Neuronal stem cell (in vitro differentiated cells): Measurements from ENCODE around the gene CCDC167.

Experiments used
- DNase-seq: peaks from one replicate; pipeline ENCODE4 v3.0.0-alpha.2; 2013; ENCODE audit warnings: low spot score
- H2AFZ ChIP-seq: one replicate; pipeline ENCODE4 v1.6.1; 2013; ENCODE audit warnings: mild to moderate bottlenecking, low read length, inconsistent platforms
- H2AK5ac ChIP-seq: 2 replicates; pipeline ENCODE4 v1.6.1; 2013; ENCODE audit warnings: low read depth, mild to moderate bottlenecking, inconsistent platforms, low read length, moderate library complexity, mixed read lengths
- H2BK120ac ChIP-seq: 2 replicates; pipeline ENCODE4 v1.6.1; 2013; ENCODE audit warnings: low read depth, mild to moderate bottlenecking, inconsistent platforms, low read length, moderate library complexity, mixed read lengths
- H2BK12ac ChIP-seq: one replicate; pipeline ENCODE4 v1.6.1; 2013; ENCODE audit warnings: low read length, inconsistent platforms
- H2BK15ac ChIP-seq: 2 replicates; pipeline ENCODE4 v1.6.1; 2013; ENCODE audit warnings: mild to moderate bottlenecking, low read length, inconsistent platforms, mixed read lengths
- H2BK5ac ChIP-seq: one replicate; pipeline ENCODE4 v1.6.1; 2013; ENCODE audit warnings: inconsistent platforms, mild to moderate bottlenecking, low read length, moderate library complexity
- H3K14ac ChIP-seq: one replicate; pipeline ENCODE4 v1.6.1; 2013; ENCODE audit warnings: low read length, inconsistent platforms
- H3K18ac ChIP-seq: 2 replicates; pipeline ENCODE4 v1.6.1; 2013; ENCODE audit warnings: low read length, inconsistent platforms
- H3K23ac ChIP-seq: 2 replicates; pipeline ENCODE4 v1.6.1; 2013; ENCODE audit warnings: low read depth, mild to moderate bottlenecking, mixed read lengths, low read length, inconsistent platforms; ENCODE audit not compliant: poor library complexity
- H3K27ac ChIP-seq: replicated peaks from 3 replicates; pipeline ENCODE4 v1.5.1; 2013; ENCODE audit warnings: low read length, inconsistent platforms
- H3K27me3 ChIP-seq, 3 experiments: 2 replicates each; pipeline ENCODE4 v1.6.1; 2013; ENCODE audit warnings: low read length in 3 of 3, mild to moderate bottlenecking in 2 of 3, inconsistent platforms in 1 of 3, low read depth in 1 of 3, mixed read lengths in 1 of 3, moderate library complexity in 1 of 3; ENCODE audit not compliant: control insufficient read depth in 3 of 3, insufficient read depth in 3 of 3
- H3K36me3 ChIP-seq, 2 donors: replicated peaks in 1 of 2; 2 replicates each; pipeline ENCODE4 v1.6.1; 2013; ENCODE audit warnings: low read length in 2 of 2; ENCODE audit not compliant: control insufficient read depth in 2 of 2, insufficient read depth in 2 of 2
- H3K4ac ChIP-seq: 2 replicates; pipeline ENCODE4 v1.6.1; 2013; ENCODE audit warnings: inconsistent platforms, mild to moderate bottlenecking, low read length, moderate library complexity
- H3K4me1 ChIP-seq, 2 donors: 1 replicate in 1 of 2; 2 replicates in 1 of 2; pipeline ENCODE4 v1.6.1; 2013; ENCODE audit warnings: low read length in 2 of 2, low read depth in 1 of 2; ENCODE audit not compliant: control insufficient read depth in 2 of 2, insufficient read depth in 1 of 2
- H3K4me2 ChIP-seq: one replicate; pipeline ENCODE4 v1.6.1; 2013; ENCODE audit warnings: mild to moderate bottlenecking, low read length, inconsistent platforms; ENCODE audit not compliant: insufficient read depth, poor library complexity, severe bottlenecking
- H3K4me3 ChIP-seq, 2 donors: 2 replicates each; pipeline ENCODE4 v1.5.1; 2013; ENCODE audit warnings: low read length in 2 of 2, mild to moderate bottlenecking in 2 of 2, inconsistent platforms in 1 of 2, moderate library complexity in 1 of 2
- H3K79me1 ChIP-seq: one replicate; pipeline ENCODE4 v1.6.1; 2013; ENCODE audit warnings: low read depth, mild to moderate bottlenecking, inconsistent platforms, low read length, moderate library complexity
- H3K9ac ChIP-seq: one replicate; pipeline ENCODE4 v1.6.1; 2013; ENCODE audit warnings: mild to moderate bottlenecking, low read depth, low read length, inconsistent platforms; ENCODE audit not compliant: poor library complexity
- H3K9me3 ChIP-seq, 2 donors: replicated peaks in 1 of 2; 2 replicates each; pipeline versions ENCODE3 to v1.6.1; 2013; ENCODE audit warnings: low read length in 2 of 2, mild to moderate bottlenecking in 2 of 2, inconsistent platforms in 1 of 2, low read depth in 1 of 2, mixed read lengths in 1 of 2, moderate library complexity in 1 of 2; ENCODE audit not compliant: control insufficient read depth in 2 of 2, insufficient read depth in 1 of 2
- H4K8ac ChIP-seq: one replicate; pipeline ENCODE4 v1.6.1; 2013; ENCODE audit warnings: low read depth, mild to moderate bottlenecking, inconsistent platforms, low read length, moderate library complexity
- H4K91ac ChIP-seq: one replicate; pipeline ENCODE4 v1.6.1; 2013; ENCODE audit warnings: low read length, low read depth, mild to moderate bottlenecking, inconsistent platforms; ENCODE audit not compliant: poor library complexity
- WGBS, 2 donors: extraction: QIAGEN DNeasy Blood & Tissue Kit; methylation state at CpG; one replicate each; pipeline ENCODE4 v1.1.7; 2013; ENCODE audit warnings: missing lambda C conversion rate in 2 of 2, mixed read lengths in 1 of 2; ENCODE audit not compliant: insufficient read length in 2 of 2, insufficient replicate concordance in 1 of 2; ENCODE audit errors: extremely low coverage in 2 of 2; 5-methylcytosine and 5-hydroxymethylcytosine counted together

Gene CCDC167

DNA sequence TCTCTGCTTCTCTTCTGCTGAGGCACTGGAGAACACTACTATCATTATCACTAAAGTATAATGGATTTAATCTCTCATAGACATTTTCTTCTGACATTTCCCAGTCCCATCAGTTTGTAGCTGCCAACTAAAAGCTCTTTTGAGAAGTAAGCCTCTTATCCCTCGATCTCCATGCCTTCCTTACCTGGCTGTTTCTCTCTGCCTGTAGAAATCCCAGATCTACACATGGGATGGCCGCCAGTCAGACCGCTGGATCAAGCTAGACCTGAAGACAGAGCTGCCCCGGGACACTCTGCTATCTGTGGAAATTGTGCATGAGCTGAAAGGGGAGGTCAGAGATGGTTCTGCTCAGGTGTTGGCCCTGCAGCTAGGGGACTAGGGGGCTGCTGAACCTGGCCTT lies 25.4 kb downstream of the CCDC167 start:
- Histone ChIP-seq H2AK5ac (no peak overlapping the region), H3K4me3 (no peak overlapping the region), H4K91ac (no peak overlapping the region), H3K14ac (no peak overlapping the region), H3K36me3 (peaks cover 44 to 84% of the 10 kb centered on the region in 2 donors), H2BK12ac (no peak overlapping the region), H3K23ac (no peak overlapping the region), H3K4me1 (no peaks in the 10 kb centered on the region), H3K27me3 (no peaks in the 10 kb centered on the region), H3K18ac (no peak overlapping the region), H3K9me3 (no peaks in the 10 kb centered on the region), H3K4me2 (no peak overlapping the region), H3K9ac (no peak overlapping the region), H2BK120ac (no peak overlapping the region), H2BK15ac (no peak overlapping the region), H3K27ac (no peak overlapping the region), H2BK5ac (no peak overlapping the region), H4K8ac (no peak overlapping the region), H2AFZ (no peak overlapping the region), H3K4ac (no peak overlapping the region), H3K79me1 (no peaks in the 10 kb centered on the region)
- no peak for DNase-seq
- WGBS, 2 donors, result no CpG with 5 or more reads among the region's 4 CpGs

DNA sequence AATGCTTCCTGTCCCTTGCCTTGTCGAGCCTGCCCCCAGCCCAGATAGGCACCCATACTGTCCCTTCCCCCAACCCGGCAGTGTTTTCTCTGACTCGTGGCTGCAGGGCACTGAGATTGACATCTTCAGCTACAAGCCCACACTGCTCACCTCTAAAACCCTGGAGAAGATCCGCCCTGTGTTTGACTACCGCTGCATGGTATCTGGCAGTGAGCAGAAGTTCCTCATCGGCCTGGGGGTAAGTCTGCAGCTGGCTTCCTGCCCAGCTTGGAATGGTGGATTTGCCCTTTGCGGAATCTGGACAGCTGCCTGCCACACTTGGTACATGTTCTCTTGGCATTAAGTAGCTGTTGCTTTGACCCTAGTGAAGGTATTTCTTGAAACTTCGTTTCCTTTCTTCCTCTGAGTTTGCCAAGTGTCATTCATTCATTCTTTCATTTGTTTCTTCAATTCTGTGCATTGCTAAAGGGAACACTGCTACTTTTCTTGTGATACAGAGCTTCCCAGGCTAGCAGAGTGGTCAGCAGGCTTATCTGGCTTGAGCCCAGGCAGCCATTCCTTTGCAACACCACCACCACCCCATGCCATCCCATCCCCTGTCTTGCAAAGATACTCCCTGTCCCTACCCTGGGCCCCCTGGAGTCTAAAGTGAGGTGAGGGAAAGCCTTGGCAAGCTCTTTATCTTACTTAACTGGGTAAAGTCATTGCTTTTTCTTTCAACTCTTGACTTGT lies 26.2 kb downstream of the CCDC167 start:
- Histone ChIP-seq H3K23ac (no peak overlapping the region), H2AK5ac (no peak overlapping the region), H2BK12ac (no peak overlapping the region), H4K91ac (no peak overlapping the region), H3K9me3 (no peaks in the 10 kb centered on the region), H2BK5ac (no peak overlapping the region), H2AFZ (no peak overlapping the region), H3K14ac (no peak overlapping the region), H2BK120ac (no peak overlapping the region), H2BK15ac (no peak overlapping the region), H3K36me3 (peaks cover 36 to 76% of the 10 kb centered on the region in 2 donors), H3K18ac (no peak overlapping the region), H3K27ac (no peak overlapping the region), H3K4me2 (no peak overlapping the region), H3K79me1 (no peaks in the 10 kb centered on the region), H4K8ac (no peak overlapping the region), H3K4ac (no peak overlapping the region), H3K27me3 (no peaks in the 10 kb centered on the region), H3K4me3 (no peak overlapping the region), H3K9ac (no peak overlapping the region), H3K4me1 (no peaks in the 10 kb centered on the region)
- no peak for DNase-seq
- WGBS, 2 donors, result no CpG with 5 or more reads among the region's 8 CpGs

DNA sequence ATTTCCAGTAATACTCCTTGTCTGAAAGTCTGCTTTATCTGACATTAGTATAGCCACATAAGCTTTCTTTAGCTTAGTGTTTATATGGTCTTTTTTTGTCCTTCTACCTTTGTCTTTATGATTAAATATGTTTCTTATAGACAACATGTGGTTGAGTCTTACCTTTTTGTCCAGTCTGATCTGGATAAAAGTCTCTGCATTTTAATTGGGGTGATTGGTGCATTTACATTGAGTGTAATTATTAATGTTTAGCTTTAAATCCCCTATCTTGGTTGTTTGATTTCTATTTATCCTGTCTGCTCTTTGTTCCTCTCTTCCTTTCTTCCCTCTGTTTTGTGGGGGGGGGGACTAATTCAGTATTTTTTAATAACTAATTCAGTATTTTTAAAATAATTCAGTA lies 32.0 kb downstream of the CCDC167 start:
- Histone ChIP-seq H3K9me3 (peaks cover 0 to 23% of the 10 kb centered on the region in 2 donors), H3K9ac (no peak overlapping the region), H3K23ac (no peak overlapping the region), H2BK15ac (no peak overlapping the region), H3K4ac (no peak overlapping the region), H4K91ac (no peak overlapping the region), H3K4me3 (no peak overlapping the region), H2BK120ac (no peak overlapping the region), H3K4me1 (no peaks in the 10 kb centered on the region), H3K14ac (no peak overlapping the region), H3K27ac (no peak overlapping the region), H3K18ac (no peak overlapping the region), H3K36me3 (peaks cover 15 to 51% of the 10 kb centered on the region in 2 donors), H2AFZ (no peak overlapping the region), H3K4me2 (no peak overlapping the region), H3K79me1 (peaks cover 2% of the 10 kb centered on the region), H3K27me3 (no peaks in the 10 kb centered on the region), H2BK12ac (no peak overlapping the region), H4K8ac (no peak overlapping the region), H2AK5ac (no peak overlapping the region), H2BK5ac (no peak overlapping the region)
- no peak for DNase-seq

DNA sequence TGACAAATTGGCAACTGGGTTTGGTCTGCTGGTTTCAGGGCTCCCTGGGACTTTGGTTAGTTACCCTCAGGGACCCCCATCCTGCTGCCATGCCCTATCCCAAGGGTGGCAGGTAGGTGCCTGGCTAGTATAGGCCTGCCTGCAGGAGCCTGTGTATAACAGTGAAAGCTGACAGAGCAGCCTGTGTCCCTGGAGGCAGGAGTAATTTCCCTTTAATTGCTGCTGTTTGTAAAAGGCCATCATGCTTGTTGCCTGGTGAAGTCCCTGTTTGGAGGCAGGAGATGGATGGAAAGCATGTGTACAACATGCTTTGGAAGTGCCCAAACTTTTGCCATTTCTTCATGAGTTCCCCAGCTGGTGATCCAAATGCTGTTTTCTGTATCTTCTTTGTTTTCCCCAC lies 36.6 kb downstream of the CCDC167 start:
- H2BK5ac ChIP-seq, result no peak overlapping the region
- peaks cover 2% of the 10 kb centered on the region for H3K79me1 ChIP-seq
- H3K4me2 ChIP-seq, result no peak overlapping the region
- no peak overlapping the region for H3K9ac ChIP-seq
- H2BK12ac ChIP-seq, result no peak overlapping the region
- peaks cover 2 to 10% of the 10 kb centered on the region in 2 donors for H3K4me1 ChIP-seq
- H3K4me3 ChIP-seq, result no peak overlapping the region
- H2AK5ac ChIP-seq, result no peak overlapping the region
- H2BK15ac ChIP-seq, result no peak overlapping the region
- H3K23ac ChIP-seq, result no peak overlapping the region
- H3K14ac ChIP-seq, result no peak overlapping the region
- no peak overlapping the region for H2BK120ac ChIP-seq
- no peak for DNase-seq
- no peak overlapping the region for H4K91ac ChIP-seq
- peaks cover 0 to 19% of the 10 kb centered on the region in 2 donors for H3K9me3 ChIP-seq
- H3K18ac ChIP-seq, result no peak overlapping the region
- H3K27ac ChIP-seq, result no peak overlapping the region
- H3K4ac ChIP-seq, result no peak overlapping the region
- H4K8ac ChIP-seq, result no peak overlapping the region
- peaks cover 16 to 72% of the 10 kb centered on the region in 2 donors for H3K36me3 ChIP-seq
- no peak overlapping the region for H2AFZ ChIP-seq
- H3K27me3 ChIP-seq, result no peaks in the 10 kb centered on the region
